HCT116 (cell line): Measurements from ENCODE around the gene CHST15. TPM values are rescaled to one million over a fixed set of nuclear protein-coding genes. Genes with fewer than 3 reads are reported as not detected.

ENCODE experiments used
- ATAC-seq: fragments of 200-7000 bp; cut with Tn5 transposase; 2 replicates; pipeline ENCODE4 v1.9.1; 2020; ENCODE audit warnings: mild to moderate bottlenecking, moderate library complexity
- BruUV-seq: library from RNA; stranded (reverse); fragments of 400-500 nt; replicated peaks from 2 replicates; lab custom pipeline; 2021; lab: Mats Ljungman, UMichigan
- CTCF ChIA-PET: fragments of 300-600 bp; sonication (Branson Sonifier 250); formaldehyde crosslinking; loops from one replicate; lab custom pipeline; 2021; ENCODE audit warnings: antibody characterized with exemption; lab: Charles Lee
- POLR2A ChIA-PET: fragments of 300-600, 350-600 bp; sonication (Branson Sonifier 250); formaldehyde crosslinking; loops from one replicate; lab custom pipeline; 2021; ENCODE audit warnings: antibody characterized with exemption; lab: Charles Lee
- RAD21 ChIA-PET, 2 experiments: fragments of 300-600 bp; sonication (Branson Sonifier 250); formaldehyde crosslinking; loops; one replicate each; lab custom pipeline; 2023; ENCODE audit warnings: low total read pairs in 2 of 2; ENCODE audit not compliant: uncharacterized antibody in 2 of 2, unreplicated experiment in 2 of 2, low non-redundant PET in 1 of 2; lab: Charles Lee
- DNase-seq: peaks from one replicate; pipeline ENCODE4 v3.0.0-alpha.2; 2010; ENCODE audit warnings: low read depth, low spot score
- H2AFZ ChIP-seq: fragments of 200-600 bp; shearing (Covaris generic), sonication (generic); 2 replicates; pipeline ENCODE4 v1.6.1; 2017; ENCODE audit warnings: low read depth, mixed run types, mixed read lengths, antibody characterized with exemption, low read length; ENCODE audit not compliant: poor library complexity, severe bottlenecking
- H3K27ac ChIP-seq: 2 replicates; pipeline ENCODE4 v1.5.1; 2012; ENCODE audit warnings: low read depth, low read length
- H3K27me3 ChIP-seq: fragments of 200-600 bp; sonication (generic); 2 replicates; pipeline ENCODE4 v1.6.1; 2016; ENCODE audit warnings: mixed run types, low read length, mixed read lengths; ENCODE audit not compliant: insufficient read depth
- H3K36me3 ChIP-seq, 2 experiments: fragments of 200-500 bp in 1 of 2; fragments of 200-600 bp in 1 of 2; sonication (Bioruptor generic) in 1 of 2; sonication (generic) in 1 of 2; 2 replicates each; pipeline versions ENCODE4 v1.5.1 to v1.6.1; 2014 to 2016; ENCODE audit warnings: low read length in 2 of 2, inconsistent platforms in 1 of 2, mixed read lengths in 1 of 2, mixed run types in 1 of 2; ENCODE audit not compliant: insufficient read depth in 2 of 2, control insufficient read depth in 1 of 2
- H3K4me1 ChIP-seq, 2 experiments: fragments of 200-600 bp in 1 of 2; sonication (generic) in 1 of 2; 2 replicates each; pipeline versions ENCODE4 v1.5.1 to v1.6.1; 2012 to 2017; ENCODE audit warnings: low read length in 2 of 2, inconsistent platforms in 1 of 2, mild to moderate bottlenecking in 1 of 2, mixed read lengths in 1 of 2, mixed run types in 1 of 2, moderate library complexity in 1 of 2; ENCODE audit not compliant: insufficient read depth in 2 of 2, control insufficient read depth in 1 of 2
- H3K4me2 ChIP-seq: fragments of 200-600 bp; sonication (generic); 2 replicates; pipeline ENCODE4 v1.6.1; 2017; ENCODE audit warnings: mixed run types, low read length, mixed read lengths
- H3K4me3 ChIP-seq, 2 experiments: fragments of 200-600 bp in 1 of 2; sonication (generic) in 1 of 2; replicated peaks in 1 of 2; 2 replicates each; pipeline ENCODE4 v1.5.1; 2011 to 2016; ENCODE audit warnings: low read length in 2 of 2, control low read depth in 1 of 2, low read depth in 1 of 2, mild to moderate bottlenecking in 1 of 2, mixed read lengths in 1 of 2, mixed run types in 1 of 2
- H3K79me2 ChIP-seq: fragments of 200-600 bp; sonication (generic); 2 replicates; pipeline ENCODE4 v1.6.1; 2017; ENCODE audit warnings: mild to moderate bottlenecking, mixed run types, low read length, moderate library complexity, mixed read lengths; ENCODE audit not compliant: insufficient read depth
- H3K9ac ChIP-seq: fragments of 200-600 bp; sonication (generic); 2 replicates; pipeline ENCODE4 v1.6.1; 2016; ENCODE audit warnings: low read length, mixed read lengths
- H3K9me2 ChIP-seq: fragments of 200-600 bp; sonication (generic), shearing (Covaris generic); 2 replicates; pipeline ENCODE4 v1.6.1; 2017; ENCODE audit warnings: mixed run types, mild to moderate bottlenecking, moderate library complexity; ENCODE audit not compliant: insufficient read depth
- H3K9me3 ChIP-seq, 2 experiments: fragments of 200-500 bp in 1 of 2; fragments of 200-600 bp in 1 of 2; sonication (Bioruptor generic) in 1 of 2; sonication (generic) in 1 of 2; 2 replicates each; pipeline ENCODE4 v1.6.1; 2014 to 2017; ENCODE audit warnings: low read length in 2 of 2, mixed read lengths in 2 of 2, inconsistent platforms in 1 of 2, low read depth in 1 of 2, mild to moderate bottlenecking in 1 of 2, mixed run types in 1 of 2, moderate library complexity in 1 of 2; ENCODE audit not compliant: control insufficient read depth in 1 of 2, insufficient read depth in 1 of 2
- H4K20me1 ChIP-seq: fragments of 200-600 bp; sonication (generic), shearing (Covaris generic); 2 replicates; pipeline ENCODE4 v1.6.1; 2017; ENCODE audit warnings: mixed run types, mild to moderate bottlenecking, moderate library complexity; ENCODE audit not compliant: insufficient read depth
- ATF3 ChIP-seq: IDR thresholded peaks from 2 replicates; pipeline ENCODE4 v1.6.1; 2012
- ELF1 ChIP-seq: IDR thresholded peaks from 2 replicates; pipeline ENCODE4 v1.6.1; 2012; ENCODE audit warnings: low read depth, borderline replicate concordance
- MAX ChIP-seq: IDR thresholded peaks from 2 replicates; pipeline ENCODE4 v1.6.1; 2012
- POLR2A ChIP-seq: IDR thresholded peaks from 2 replicates; pipeline ENCODE4 v1.7.0; 2011; ENCODE audit warnings: borderline replicate concordance; ENCODE audit not compliant: insufficient read depth, insufficient read length; ENCODE audit errors: extremely low read depth
- TCF7L2 ChIP-seq: IDR thresholded peaks from 2 replicates; pipeline ENCODE4 v1.7.0; 2011; ENCODE audit warnings: borderline replicate concordance, inconsistent platforms; ENCODE audit not compliant: insufficient read depth, insufficient read length; ENCODE audit errors: extremely low read depth
- YY1 ChIP-seq: IDR thresholded peaks from 2 replicates; pipeline ENCODE4 v1.6.1; 2011; ENCODE audit warnings: low read length, low read depth, moderate library complexity, mild to moderate bottlenecking; ENCODE audit not compliant: insufficient replicate concordance; ENCODE audit errors: extremely low read depth
- ZNF274 ChIP-seq: fragments of 200-500 bp; sonication (Bioruptor generic); IDR thresholded peaks from 2 replicates; pipeline ENCODE4 v1.6.1; 2014; ENCODE audit warnings: mild to moderate bottlenecking, low read depth, low read length, inconsistent platforms
- intact Hi-C: fragments of 100-400 bp; cut with micrococcal nuclease; formaldehyde crosslinking; loops from 2 replicates; pipeline ENCODE4 v1.10.0; 2022
- total RNA-seq: library from RNA; stranded (reverse); gene quantifications from one replicate; pipeline ENCODE4 v1.2.1, GENCODE V29; 2021; ENCODE audit not compliant: unreplicated experiment

CHST15 gene
- total RNA-seq, 1 experiment from 2014 or later, result 47.2 TPM

DNA sequence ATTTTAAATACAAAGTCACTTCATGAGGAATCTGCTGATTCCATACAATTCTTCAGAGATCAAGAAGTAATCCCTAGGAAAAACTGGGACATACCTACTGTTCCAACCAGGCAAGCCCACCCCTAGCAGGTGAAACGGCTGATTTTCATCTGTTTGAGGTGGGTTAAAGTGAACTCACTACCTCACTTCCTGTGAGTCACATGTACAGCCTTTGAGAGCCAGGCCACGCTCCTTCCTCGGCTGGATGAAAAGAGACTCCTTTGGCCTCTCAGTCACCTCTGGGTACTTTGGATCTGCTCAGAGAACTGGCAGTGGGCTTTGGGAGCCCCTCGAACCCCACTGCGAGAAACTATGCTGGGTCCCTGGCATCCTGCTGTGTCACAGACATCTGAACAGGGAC lies 68.2 kb downstream of the CHST15 start:
- no peak overlapping the region for H3K27ac ChIP-seq
- H3K9ac ChIP-seq, result no peak overlapping the region
- peak overlapping the region; percentile 6; the same call in 1 of the 2 replicates for H3K4me2 ChIP-seq
- no TSS peak for BruUV-seq
- H3K4me3 ChIP-seq, result no peak overlapping the region
- intact Hi-C loops, result no loop called here
- no peaks in the 10 kb centered on the region for H4K20me1 ChIP-seq
- H3K9me2 ChIP-seq, result no peaks in the 10 kb centered on the region
- DNase-seq, result no peak
- peak; percentile 33; the same call in 1 of the 2 replicates for ATAC-seq
- H3K27me3 ChIP-seq, result no peaks in the 10 kb centered on the region
- no peaks in the 10 kb centered on the region for H3K9me3 ChIP-seq
- H3K36me3 ChIP-seq, result peaks cover 6 to 8% of the 10 kb centered on the region in 2 experiments; a peak in 3 of 4 replicates
- POLR2A ChIA-PET, result no interaction called here
- H3K4me1 ChIP-seq, result peaks cover 0 to 12% of the 10 kb centered on the region in 2 experiments; a peak in 2 of 4 replicates
- no peaks in the 10 kb centered on the region for H3K79me2 ChIP-seq
- RAD21 ChIA-PET, result no interaction called here
- no peak overlapping the region for H2AFZ ChIP-seq
- CTCF ChIA-PET, result interaction anchor here (1.6 kb wide), 1 partner anchor 30 kb away, joined by 5 read pairs; no protein-coding TSS in a partner anchor
- TF ChIP-seq TCF7L2 (peak; percentile 64), POLR2A (no peak), ATF3 (no peak), ZNF274 (no peak)

DNA sequence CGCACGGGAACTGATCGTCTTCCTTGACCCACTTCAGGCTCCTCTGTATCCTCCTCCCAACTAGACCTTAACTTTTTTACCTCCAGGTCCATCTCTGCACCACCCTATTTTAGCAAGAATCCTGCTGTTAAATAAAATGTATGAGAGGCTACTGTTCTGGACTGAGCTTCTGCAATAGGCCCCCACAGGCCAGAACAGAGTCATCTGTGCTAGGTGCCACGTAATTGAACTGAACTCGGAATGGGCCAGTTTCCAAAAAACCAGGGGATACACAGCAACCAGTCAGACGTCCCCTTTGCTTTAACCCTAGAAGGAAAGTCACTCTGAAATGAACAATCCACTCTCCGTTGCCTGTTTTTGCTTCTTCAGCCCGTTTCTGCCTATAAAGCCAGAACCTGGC lies 71.3 kb downstream of the CHST15 start:
- Histone ChIP-seq H3K9me2 (no peaks in the 10 kb centered on the region), H3K4me2 (no peak overlapping the region), H3K27me3 (no peaks in the 10 kb centered on the region), H3K79me2 (no peaks in the 10 kb centered on the region), H3K27ac (no peak overlapping the region), H3K4me3 (no peak overlapping the region), H3K4me1 (peaks cover 0 to 12% of the 10 kb centered on the region in 2 experiments; a peak in 2 of 4 replicates), H3K36me3 (peaks cover 9 to 13% of the 10 kb centered on the region in 2 experiments; a peak in 3 of 4 replicates), H2AFZ (no peak overlapping the region), H4K20me1 (no peaks in the 10 kb centered on the region), H3K9ac (no peak overlapping the region), H3K9me3 (no peaks in the 10 kb centered on the region)
- RAD21 ChIA-PET, result no interaction called here
- TF ChIP-seq YY1 (no peak), MAX (no peak), ELF1 (no peak), ZNF274 (no peak)
- DNase-seq, result no peak
- ATAC-seq, result no peak
- POLR2A ChIA-PET, result no interaction called here
- intact Hi-C loops, result no loop called here
- CTCF ChIA-PET, result no interaction called here
- no TSS peak for BruUV-seq
